Naive B cell (primary cell): ENCODE measurements around the gene IFI6. TPM values are rescaled to one million over a fixed set of nuclear protein-coding genes. Genes with fewer than 3 reads are reported as not detected.

ENCODE experiments used
- polyA plus RNA-seq, 6 donors: library from polyadenylated mRNA; unstranded; fragments of 300-500 nt; fragmentation: Illumina TruSeq; gene quantifications; one replicate each; pipeline ENCODE4 v1.2.3, GENCODE V29; 2021; ENCODE audit warnings: low read depth in 6 of 6

The IFI6 gene
- polyA plus RNA-seq, 6 donors from 2014 or later = 27.6 to 65.1 (median 52.8) TPM

Other genes starting within 250 kb of the IFI6 start
- gene WASF2, start 182.0 kb downstream of the IFI6 start, polyA plus RNA-seq = 100 to 1,000 TPM in 2 of 6 donors, 10 to 100 TPM in 4; 33.1 to 121 (median 83.3) TPM
- 1 to 10 TPM in 3 of 6 donors, under 1 TPM in 3; 0.15 to 2.3 (median 0.91) TPM for gene AHDC1, start 68.0 kb downstream of the IFI6 start, polyA plus RNA-seq
- gene FGR, start 37.0 kb downstream of the IFI6 start, polyA plus RNA-seq = 100 to 1,000 TPM; 106 to 197 (median 132) TPM
- 10 to 100 TPM in 4 of 6 donors, 1 to 10 TPM in 2; 4.3 to 13.4 (median 10.9) TPM for gene FAM76A, start 53.8 kb upstream of the IFI6 start, polyA plus RNA-seq
- 10 to 100 TPM; 11.2 to 21.4 (median 18.2) TPM for gene STX12, start 101.0 kb upstream of the IFI6 start, polyA plus RNA-seq
- 10 to 100 TPM; 25.8 to 40.9 (median 37.8) TPM for gene PPP1R8, start 158.6 kb upstream of the IFI6 start, polyA plus RNA-seq
- gene THEMIS2, start 200.4 kb upstream of the IFI6 start, polyA plus RNA-seq = 10 to 100 TPM in 2 of 6 donors, 1 to 10 TPM in 4; 5.7 to 14.1 (median 9.5) TPM
- 100 to 1,000 TPM; 128 to 275 (median 191) TPM for gene RPA2, start 242.4 kb upstream of the IFI6 start, polyA plus RNA-seq